ENCODE data around the gene SDK1. TPM values are rescaled to one million over a fixed set of nuclear protein-coding genes. Genes with fewer than 3 reads are reported as not detected.

SDK1 gene
- total RNA-seq, 6 experiments from 2014 or later = not detected

- Mint-ChIP-seq H3K27ac (no peak overlapping the region), H3K9me3 (peaks cover 66% of the 10 kb centered on the region), H3K4me1 (ENCODE audit: low read depth) (no peaks in the 10 kb centered on the region), H3K36me3 (ENCODE audit: low read depth) (no peaks in the 10 kb centered on the region; the same call in 1 of the 2 replicates), H3K27me3 (ENCODE audit: insufficient read depth) (no peaks in the 10 kb centered on the region), H3K4me3 (no peak overlapping the region)
- no peak for DNase-seq
- TF ChIP-seq CTCF (IDR thresholded peaks at IDR 0.05) = no peak
Observed at GRCh38 chr7:3374239-3374638, 73.2 kb downstream of the SDK1 start.

GRCh38 chr7:3378390-3379150 lies 77.5 kb downstream of the SDK1 start:
- H3K9me3 Mint-ChIP-seq = peaks cover 61% of the 10 kb centered on the region
- no peak overlapping the region for H3K27ac Mint-ChIP-seq
- H3K4me3 Mint-ChIP-seq = no peak overlapping the region
- no peaks in the 10 kb centered on the region; the same call in 1 of the 2 replicates for H3K36me3 Mint-ChIP-seq (ENCODE audit: low read depth)
- no peaks in the 10 kb centered on the region for H3K4me1 Mint-ChIP-seq (ENCODE audit: low read depth)
- H3K27me3 Mint-ChIP-seq (ENCODE audit: insufficient read depth) = no peaks in the 10 kb centered on the region
- DNase-seq = no peak
- TF ChIP-seq CTCF (IDR thresholded peaks at IDR 0.05) = no peak

GRCh38 chr7:3380034-3380433 lies 79.0 kb downstream of the SDK1 start:
- no peak for TF ChIP-seq CTCF (IDR thresholded peaks at IDR 0.05)
- Mint-ChIP-seq H3K4me1 (ENCODE audit: low read depth) (no peaks in the 10 kb centered on the region), H3K4me3 (no peak overlapping the region), H3K9me3 (peaks cover 53% of the 10 kb centered on the region), H3K27ac (no peak overlapping the region), H3K36me3 (ENCODE audit: low read depth) (no peaks in the 10 kb centered on the region; the same call in 1 of the 2 replicates), H3K27me3 (ENCODE audit: insufficient read depth) (no peaks in the 10 kb centered on the region)
- DNase-seq = no peak

GRCh38 chr7:3380886-3381685 lies 80.0 kb downstream of the SDK1 start:
- no peak for DNase-seq
- H3K27me3 Mint-ChIP-seq (ENCODE audit: insufficient read depth) = no peaks in the 10 kb centered on the region
- TF ChIP-seq CTCF (IDR thresholded peaks at IDR 0.05) = no peak
- H3K4me1 Mint-ChIP-seq (ENCODE audit: low read depth) = no peaks in the 10 kb centered on the region
- H3K4me3 Mint-ChIP-seq = no peak overlapping the region
- H3K9me3 Mint-ChIP-seq = peaks cover 43% of the 10 kb centered on the region
- no peak overlapping the region for H3K27ac Mint-ChIP-seq
- H3K36me3 Mint-ChIP-seq (ENCODE audit: low read depth) = no peaks in the 10 kb centered on the region; the same call in 1 of the 2 replicates

- no peaks in the 10 kb centered on the region for H3K4me1 Mint-ChIP-seq (ENCODE audit: low read depth)
- TF ChIP-seq CTCF (IDR thresholded peaks at IDR 0.05) = no peak
- H3K9me3 Mint-ChIP-seq = peaks cover 22% of the 10 kb centered on the region
- H3K4me3 Mint-ChIP-seq = no peak overlapping the region
- no peak overlapping the region for H3K27ac Mint-ChIP-seq
- DNase-seq = no peak
- no peaks in the 10 kb centered on the region for H3K36me3 Mint-ChIP-seq (ENCODE audit: low read depth)
- H3K27me3 Mint-ChIP-seq (ENCODE audit: insufficient read depth) = no peaks in the 10 kb centered on the region
Observed at GRCh38 chr7:3386423-3387190, 85.6 kb downstream of the SDK1 start.
